Stimulated activated naive CD4-positive, alpha-beta T cell (primary cell): ENCODE results near the gene PTPRN2.

Experiments
- DNase-seq, 6 experiments: peaks; one replicate each; lab custom pipeline; 2025; lab: John Stamatoyannopoulos, UW

PTPRN2 gene

DNA sequence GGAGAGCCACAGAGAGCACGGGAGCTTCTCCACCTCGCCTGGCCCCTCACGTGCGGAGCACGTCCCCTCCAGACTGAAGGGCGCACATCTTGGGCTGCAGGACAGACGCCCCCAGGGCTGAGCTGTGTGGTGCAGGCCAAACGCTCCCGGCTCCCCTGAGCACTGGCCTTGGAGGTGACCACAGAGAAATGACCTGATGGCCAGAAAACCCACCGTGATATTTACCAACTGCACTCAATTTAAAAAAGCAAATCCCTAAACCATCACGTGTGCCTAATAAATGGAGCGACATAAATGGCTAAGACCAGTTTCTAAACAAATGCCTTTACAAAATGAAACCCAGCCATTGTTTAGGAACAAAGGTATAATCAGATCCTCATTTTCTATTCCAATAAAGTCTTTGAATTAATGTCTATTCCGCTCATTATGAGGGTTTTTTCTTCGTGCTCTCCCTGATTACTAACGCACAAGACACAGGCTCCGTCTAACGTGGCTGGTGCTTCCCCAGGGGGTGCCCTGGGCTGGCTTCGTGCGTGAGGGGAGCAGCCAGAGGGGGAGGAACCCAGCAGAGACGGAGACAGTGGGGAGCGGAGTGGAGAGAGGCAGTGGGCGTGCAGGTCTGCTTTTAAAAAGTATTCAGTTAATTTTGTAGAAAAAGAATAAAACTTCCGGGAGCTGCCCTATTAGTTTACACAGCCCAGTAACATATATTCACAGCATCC is 1060.5 kb downstream of the PTPRN2 start:
- DNase-seq, result no peak

DNA sequence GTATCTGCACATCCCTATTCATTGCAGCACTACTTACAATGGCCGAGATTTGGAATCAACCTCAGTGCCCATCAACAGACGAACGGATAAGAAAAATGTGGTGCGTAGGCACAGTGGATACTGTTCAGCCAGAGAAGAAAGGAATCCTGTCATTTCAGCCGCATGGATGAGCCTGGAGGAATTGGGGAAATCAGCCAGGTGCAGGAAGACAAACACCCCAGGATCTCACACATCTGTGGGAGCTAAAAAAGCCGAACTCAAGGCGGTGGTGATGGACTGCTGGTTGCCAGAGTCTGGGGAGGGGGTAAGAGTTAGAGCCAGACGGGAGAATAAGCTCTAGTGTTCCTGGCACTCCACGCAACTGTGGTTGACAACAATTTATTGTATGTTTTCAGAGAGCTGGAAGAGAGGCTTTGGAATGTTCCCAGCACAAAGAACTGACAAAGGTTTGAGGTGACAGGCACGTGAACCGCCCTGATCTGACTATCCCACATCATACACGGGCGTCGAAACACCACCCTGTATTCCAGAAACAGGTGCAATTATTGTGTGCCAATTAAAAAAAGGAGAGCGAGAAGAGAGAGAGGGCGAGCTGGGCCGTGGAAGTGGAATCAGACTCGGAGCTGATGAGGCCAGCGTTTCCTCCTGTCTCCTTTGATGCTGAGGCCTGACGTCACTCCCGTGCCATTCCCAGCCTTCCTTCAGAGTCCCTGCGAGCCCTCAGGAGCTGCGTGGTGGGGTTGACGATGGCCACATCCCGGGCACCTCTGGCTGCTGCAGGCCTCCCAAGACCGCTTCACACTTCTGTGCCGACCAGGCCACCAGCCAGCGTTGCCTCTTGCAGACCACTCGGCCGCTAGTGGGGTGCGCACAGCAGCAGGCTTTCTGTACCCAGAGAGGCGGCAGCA is 1061.4 kb downstream of the PTPRN2 start:
- DNase-seq, result no peak

DNA sequence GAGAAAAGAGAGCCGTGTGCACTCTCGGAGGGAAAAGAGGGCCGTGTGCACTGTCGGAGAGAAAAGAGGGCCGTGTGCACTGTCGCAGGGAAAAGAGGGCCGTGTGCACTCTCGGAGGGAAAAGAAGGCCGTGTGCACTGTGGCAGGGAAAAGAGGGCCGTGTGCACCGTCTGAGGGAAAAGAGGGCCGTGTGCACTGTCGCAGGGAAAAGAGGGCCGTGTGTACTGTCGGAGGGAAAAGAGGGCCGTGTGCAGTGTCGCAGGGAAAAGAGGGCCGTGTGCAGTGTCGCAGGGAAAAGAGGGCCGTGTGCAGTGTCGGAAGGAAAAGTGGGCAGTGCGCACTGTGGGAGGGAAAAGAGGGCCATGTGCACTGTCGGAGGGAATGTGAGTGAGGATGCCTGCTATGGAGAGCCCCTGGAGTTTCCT is 1062.1 kb downstream of the PTPRN2 start:
- no peak for DNase-seq

DNA sequence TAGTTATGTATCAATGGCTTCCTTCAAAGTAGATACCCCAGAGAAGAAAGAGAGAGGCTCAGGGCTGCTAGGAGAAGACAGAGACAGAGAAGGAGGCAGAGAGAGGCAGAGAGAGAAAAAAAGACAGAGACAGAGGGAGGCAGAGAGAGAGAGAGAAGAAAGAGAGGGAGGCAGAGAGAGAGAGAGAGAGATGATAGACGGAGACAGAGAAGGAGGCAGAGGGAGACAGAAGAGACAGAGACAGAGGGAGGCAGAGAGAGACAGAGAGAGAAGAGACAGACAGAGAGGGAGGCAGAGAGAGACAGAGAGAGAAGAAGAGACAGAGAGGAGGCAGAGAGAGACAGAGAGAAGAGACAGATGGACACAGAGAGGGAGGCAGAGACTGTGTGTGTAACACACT is 1062.9 kb downstream of the PTPRN2 start:
- DNase-seq, result no peak

DNA sequence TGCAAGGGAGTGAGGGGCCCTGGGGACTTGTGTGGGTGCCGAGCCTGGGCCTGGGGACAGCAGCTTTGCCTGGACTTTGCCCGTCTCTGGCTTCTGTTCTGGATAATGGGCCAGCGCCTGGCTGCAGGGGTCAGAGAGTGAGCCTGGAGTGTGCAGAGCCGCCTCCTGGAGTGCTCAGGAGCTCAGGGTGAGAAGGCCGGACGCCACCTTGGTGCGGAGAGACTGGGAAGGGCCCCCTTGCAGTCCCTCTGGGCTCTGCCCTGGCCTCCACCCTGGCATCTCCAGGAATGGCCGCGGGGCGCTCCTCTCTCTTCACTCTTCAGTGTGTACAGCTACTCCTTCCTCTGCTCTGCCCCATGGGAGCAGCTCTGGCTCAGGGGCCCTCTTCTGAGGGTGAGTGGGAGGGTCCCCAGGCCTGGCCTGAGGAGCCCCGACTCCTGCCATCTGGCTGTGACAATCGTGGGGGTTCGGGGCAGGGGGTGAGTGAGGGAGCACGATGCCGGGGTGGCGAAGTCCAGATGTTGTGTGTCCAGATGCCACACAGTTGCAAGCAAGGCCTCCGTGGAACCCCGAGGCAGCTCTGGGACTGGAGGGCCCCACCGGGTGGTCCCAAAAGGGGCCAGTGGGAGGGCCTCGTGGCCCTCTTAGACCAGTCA is 1063.7 kb downstream of the PTPRN2 start:
- DNase-seq, result no peak

DNA sequence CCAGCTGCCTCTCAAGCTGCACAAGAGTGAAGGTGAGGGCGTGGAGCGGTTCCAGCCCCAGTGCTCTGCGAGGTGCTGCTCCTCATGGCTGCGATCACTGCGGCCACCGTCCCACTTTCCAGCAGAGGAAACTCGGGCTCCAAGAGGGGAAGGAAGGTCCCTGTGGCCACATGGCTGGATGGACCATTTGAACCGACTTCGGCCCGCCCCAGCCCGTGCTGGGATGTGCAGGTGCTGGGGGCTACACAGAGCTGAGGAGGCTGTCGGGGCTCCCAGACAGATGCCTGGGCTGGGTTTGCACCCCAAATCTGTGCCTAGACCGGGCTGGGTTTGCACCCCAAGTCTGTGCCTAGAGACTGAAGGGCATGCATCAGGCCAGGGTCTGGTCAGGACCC is 1064.3 kb downstream of the PTPRN2 start:
- no peak for DNase-seq

DNA sequence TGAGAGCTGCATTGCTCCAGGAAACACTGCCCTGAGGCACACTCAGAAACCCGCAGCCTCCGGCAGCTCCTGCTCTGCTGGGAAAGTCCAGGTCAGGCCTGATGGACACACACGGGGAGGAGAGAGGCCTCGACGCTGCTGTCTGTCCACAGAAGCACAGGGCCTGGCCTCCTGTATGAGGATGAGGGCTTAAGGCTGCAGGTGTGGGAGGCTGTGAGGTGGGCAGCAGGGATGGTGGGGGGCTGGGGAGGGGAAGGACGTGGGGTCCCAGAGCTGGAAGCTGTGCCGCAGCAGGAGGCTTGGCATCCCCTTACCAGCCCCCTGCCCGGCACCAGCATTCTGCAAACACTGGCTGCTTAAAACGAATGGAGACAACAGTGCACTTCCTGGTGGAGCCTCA is 1064.7 kb downstream of the PTPRN2 start:
- no peak for DNase-seq

DNA sequence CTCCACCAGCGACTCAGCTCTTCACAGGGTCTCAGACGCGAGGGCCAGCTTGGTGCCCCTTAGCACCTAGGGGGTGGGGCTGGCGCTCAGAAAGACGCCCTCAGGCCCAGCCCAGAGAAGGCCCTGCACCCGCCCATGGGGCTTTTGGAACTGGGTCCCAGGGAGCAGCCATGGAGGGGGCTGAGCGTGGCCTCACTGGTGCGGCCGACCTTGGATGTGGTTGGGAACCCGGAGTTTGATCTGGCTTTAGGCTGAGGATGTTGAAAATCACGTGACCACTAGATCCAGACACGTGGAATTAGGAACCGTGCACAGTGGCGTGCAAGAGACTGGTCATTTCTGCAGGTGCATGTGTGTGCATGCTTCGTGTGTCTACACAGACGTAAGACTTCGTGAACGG is 1065.4 kb downstream of the PTPRN2 start:
- DNase-seq, result no peak

DNA sequence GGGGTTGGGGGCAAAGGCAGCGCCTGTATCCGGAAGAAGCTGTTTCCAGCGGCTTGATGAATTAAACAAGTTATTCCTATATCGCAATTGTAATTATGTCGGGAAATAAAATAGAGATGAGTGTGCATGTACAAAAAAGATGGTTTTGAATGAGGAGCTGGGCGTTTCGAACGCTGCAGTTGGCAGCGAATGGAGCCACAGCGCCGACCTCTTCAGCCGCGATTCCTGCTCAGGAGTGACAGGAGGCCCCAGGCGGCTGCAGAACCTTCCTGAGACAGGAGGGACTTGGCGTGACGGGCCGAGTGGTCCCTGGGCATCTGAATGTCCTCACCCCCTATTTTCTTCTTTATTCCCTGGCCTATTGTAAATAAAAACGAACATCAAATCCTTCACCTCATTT is 1065.9 kb downstream of the PTPRN2 start:
- no peak for DNase-seq

DNA sequence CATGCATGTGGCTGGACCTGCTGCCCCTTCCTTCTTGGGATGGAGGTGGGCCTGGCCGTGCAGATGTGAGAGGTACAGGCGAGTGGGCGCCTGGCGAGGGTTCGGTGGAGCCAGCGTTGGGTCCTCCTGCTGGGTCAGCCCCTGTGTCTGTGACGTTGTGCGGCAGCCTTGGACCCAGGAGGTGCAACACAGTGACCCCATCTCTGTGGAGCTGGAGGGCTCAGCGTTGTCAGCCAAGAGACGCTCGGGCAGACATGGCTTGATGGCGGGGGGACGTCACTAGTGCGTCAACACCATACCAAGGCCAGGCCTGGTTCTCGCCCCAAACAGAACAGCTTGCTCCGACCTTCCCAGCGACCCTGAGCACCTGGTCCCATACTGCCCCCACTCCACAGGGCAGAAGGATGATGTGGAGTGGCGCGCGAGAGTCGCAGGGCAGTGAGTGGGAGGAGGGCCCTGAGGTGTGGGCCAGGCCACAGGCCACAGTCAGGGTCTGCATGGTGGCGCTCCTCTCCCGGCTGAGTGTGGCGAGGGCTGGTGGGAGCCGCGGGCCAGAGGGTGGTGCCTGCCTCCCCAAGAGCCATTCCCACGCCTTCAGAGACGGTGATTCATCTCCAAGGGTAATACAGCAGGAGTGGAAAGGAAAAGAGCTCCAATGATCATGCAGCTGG is 1066.4 kb downstream of the PTPRN2 start:
- no peak for DNase-seq

DNA sequence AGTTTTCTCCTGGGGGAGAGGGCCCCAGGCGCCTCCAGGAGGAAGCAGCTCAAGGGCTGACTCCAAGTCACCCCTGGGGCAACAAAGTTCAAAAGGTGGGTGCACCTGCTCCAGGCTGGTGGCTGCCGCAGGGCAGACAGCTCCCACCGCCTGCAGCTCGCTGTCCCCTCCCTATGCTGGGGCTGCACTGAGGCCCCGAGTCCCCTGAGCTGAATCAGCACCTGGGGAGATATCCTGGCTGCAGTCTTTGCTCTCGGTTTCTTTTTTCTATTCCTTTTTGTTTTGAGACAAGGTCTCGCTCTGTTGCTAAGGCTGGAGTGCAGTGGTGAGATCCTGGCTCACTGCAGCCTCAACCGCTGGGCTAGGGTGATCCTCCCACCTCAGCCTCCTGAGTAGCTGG is 1067.4 kb downstream of the PTPRN2 start:
- no peak for DNase-seq

DNA sequence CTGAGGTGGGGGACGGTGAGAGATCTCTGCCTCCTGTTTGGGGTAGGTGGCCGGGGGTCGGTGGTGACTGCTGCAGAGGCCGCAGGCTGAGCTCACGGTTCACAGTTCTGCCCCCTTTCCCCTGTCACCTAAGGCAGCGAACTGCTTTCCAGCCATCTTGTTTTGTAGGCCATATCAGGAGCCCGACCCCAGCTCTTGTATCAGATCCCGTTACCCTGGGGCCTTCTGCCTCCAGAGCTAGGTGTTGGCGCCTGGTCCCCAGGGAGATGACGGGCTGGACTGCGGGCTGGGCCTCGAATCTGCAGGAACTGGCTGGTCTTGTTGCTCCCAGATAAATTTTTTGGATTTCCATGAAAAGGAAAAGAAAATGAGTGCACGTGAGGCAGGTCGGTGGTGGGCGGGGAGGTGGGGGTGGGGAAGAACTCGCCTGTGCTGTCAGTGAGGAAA is 1067.8 kb downstream of the PTPRN2 start:
- no peak for DNase-seq

DNA sequence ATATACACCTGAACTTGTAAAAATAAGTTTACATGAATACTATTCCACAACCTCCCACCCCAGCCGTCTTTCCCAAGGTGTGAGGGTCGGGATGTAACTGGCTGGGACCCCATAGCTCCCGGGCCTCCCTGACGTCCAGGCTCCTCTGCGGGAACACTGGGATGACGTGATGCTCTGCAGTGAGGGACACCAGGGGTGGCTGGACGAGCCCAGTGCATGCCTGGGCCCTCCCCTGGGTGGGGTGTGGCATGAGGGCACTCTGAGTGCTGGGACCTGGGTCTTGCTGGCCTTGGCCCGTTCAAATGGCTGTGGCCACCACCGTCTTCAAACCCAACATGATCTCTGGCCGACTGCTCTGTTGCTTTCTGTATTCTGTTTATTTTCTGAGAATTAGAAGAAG is 1068.4 kb downstream of the PTPRN2 start:
- DNase-seq, result no peak

DNA sequence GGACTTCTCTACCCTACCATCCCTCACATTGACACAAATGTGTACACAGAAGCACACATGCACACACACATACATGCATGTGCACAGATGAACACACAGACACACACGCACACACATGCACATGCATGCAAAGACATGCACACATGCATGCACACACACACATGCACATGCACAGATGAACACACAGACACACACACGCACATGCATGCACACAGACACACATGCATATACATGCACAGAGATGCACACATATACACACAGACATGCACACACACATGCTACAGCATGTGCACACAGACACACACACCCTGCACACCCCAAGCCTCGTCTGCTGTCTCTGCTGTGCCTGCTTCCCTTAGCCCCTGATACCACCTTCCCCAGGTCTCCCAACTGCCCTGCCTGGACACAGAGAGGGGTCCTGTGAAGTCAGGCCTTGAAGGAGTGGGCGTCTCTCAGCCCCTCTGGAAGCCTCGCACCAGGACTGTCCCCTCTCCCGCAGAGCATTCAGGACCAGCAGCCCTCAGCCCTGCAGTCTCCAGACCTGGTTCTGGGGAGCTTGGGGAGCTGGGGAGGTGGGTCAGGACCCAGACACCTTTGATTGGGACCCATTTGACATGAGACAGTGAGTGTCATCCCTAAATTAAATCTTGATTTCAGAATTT is 1069.0 kb downstream of the PTPRN2 start:
- no peak for DNase-seq

DNA sequence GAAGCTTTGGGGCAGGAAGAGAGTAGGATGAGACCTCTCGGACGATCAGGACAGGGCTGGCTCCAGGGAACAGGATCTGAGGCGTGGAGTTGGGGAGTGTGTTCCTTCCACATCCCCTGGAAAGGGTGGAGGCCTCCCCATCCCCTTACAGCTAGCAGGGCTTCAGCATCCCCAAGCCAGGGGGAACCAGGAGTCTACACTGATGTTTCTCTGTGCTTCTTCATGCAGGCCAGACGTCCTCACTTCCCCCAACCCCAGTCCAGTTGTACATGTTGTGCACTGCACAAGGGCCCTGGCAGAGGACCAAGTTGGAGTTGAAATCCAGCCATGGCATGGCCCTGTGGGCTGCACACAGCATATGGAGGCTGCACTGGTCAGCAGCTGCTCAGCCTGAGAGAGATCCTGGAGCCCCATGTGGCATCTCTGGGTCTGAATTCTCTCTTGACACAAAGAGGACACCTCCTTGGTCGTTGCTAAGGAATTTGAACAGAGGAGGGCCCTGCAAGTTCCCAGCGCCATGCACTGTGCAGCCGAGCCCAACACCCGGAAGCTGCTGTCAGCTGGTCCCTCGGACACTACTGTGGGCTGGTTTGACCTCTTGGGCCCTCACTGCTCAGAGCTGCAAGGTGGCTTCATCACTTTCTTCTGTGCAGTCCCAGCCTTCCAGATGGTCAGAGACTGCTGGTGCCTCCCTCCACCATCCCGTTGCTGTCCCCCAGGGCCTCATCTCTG is 1069.7 kb downstream of the PTPRN2 start:
- no peak for DNase-seq

DNA sequence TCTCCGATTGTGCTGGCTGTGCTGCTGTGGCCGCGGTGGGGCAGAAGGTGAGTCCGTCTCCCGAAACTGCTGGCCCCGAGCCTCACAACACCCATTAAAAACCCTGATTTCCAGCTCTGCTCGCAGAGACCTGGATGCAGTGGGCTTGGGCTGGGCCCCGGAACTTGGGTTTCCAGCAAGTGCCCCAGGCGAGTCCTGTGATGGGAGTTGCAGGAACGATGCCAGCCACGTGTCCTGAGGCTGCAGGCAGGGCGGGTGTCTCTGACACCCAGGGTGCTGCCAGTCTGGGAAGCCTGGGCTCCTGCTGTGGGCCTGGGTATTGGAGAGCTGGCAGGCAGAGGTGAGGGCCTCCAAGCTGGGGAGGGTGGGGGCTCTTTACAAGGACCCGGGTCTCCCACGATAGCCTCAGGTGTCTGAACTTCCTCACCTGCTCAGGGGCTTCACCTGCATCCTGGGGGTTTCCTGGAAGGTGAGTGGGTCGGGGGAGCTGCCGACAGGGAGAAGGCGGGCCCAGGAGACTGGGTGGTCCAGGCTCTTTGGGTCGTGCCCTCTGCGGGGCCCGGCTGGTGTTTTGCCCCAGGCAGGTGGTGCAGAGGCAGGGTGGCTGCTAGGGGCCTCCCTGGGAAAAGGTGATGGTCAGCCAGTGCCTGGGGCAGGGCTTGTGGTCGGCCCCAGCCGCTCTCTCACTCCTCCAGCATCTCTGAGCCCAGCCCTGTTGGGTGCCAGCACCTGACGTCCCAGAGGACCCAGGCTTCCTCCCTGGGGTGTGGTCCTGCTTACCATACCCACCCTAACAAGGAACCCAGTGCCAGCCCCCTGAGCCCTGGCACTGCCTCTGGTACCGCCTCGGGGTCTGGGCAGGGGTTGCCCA is 1070.5 kb downstream of the PTPRN2 start:
- no peak for DNase-seq

DNA sequence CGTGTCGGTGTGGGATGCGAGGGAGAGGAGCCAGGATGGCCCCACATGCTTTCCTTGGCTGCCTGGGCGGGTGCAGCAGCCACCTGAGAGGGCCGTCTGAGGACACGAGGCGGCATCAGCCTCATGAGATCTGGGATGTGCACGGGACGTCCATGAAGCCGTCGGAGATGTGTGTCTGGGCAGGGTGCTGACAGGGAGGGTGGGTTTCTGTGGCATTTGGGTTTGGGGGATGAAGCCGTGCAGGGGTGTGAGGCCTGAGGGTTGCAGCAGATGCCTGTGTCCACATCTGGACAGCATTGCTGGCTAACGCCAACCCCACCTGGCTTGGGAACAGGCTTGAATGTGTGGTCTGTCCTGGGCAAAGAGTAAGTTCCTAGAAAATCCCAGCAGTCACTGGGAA is 1071.3 kb downstream of the PTPRN2 start:
- no peak for DNase-seq

DNA sequence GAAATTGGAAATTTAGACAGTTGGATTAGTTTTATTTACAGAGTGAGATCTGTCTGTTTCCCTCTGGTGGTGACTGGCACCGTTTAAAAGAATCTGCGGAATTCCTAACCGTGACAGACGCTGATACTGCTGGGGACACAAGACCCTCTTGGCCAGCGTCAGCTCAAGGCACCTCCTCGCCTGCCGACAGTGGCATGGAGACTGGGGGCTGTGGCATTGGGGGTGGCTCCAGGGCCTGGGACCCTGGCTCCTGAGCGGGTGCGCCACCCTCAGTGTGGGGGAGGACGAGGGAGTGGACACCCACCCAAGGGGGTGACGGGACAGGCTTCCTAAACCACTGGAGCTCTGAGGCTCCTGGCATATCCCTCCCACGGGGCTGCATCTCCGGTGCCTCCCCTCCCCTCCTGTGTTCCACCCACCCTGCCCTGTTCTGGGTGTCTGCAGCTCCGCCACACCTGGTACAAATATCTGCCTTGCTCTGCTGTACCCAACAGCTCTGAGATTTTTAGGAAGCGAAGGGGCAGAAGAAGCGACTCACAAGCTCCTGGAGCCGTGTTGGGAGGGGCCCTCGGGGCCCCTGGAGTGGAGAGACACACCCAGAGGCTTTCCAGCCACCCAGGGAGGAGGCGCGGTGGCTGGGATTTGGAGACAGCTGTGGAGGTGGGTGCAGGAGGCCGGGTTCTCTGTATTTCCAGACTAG is 1072.1 kb downstream of the PTPRN2 start:
- no peak for DNase-seq

DNA sequence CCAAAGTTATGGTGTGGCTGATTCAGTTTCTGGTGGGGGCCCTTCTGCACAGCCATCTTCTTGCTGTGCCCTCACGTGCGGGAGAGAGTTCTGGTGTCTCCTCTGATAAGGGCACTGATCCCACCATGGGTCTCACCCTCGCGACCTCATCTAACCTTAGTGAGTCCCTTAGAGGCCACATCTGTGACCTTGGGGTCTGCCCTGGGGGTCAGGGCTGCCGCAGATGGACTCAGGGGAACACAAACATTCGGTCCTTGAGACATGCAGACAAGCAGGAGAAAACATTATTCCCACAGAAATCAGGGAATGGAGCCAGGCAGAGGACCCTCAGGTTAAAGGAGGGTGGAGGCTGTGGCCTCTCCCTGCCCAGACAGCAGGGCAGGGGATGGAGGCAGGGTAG is 1072.9 kb downstream of the PTPRN2 start:
- DNase-seq, result no peak
